Mucosa of gallbladder (tissue), 1 donor: ENCODE measurements around the gene FAM209B. TPM values are rescaled to one million over a fixed set of nuclear protein-coding genes. Genes with fewer than 3 reads are reported as not detected.

Experiments used
- total RNA-seq: library from RNA; stranded (reverse); gene quantifications from one replicate; pipeline ENCODE4 v1.2.1, GENCODE V29; 2021
- donor health status: DM: no; HTN: no; CAD: no.

Gene FAM209B
- total RNA-seq, 1 donor from 2014 or later, result 0.32 TPM

Other genes starting within 250 kb of the FAM209B start
- 72.9 TPM for gene FAM210B, start 174.3 kb upstream of the FAM209B start, total RNA-seq
- gene AURKA, start 141.0 kb upstream of the FAM209B start, total RNA-seq, result 4.6 TPM
- gene CSTF1, start 140.6 kb upstream of the FAM209B start, total RNA-seq, result 24.1 TPM
- gene CASS4, start 121.0 kb upstream of the FAM209B start, total RNA-seq, result 2.0 TPM
- gene RTF2, start 64.6 kb upstream of the FAM209B start, total RNA-seq, result 79.2 TPM
- 0.46 TPM for gene FAM209A, start 8.5 kb upstream of the FAM209B start, total RNA-seq
- gene TFAP2C, start 96.1 kb downstream of the FAM209B start, total RNA-seq, result 2.1 TPM